Measurements from ENCODE around the gene PCDHGA7. TPM values are rescaled to one million over a fixed set of nuclear protein-coding genes. Genes with fewer than 3 reads are reported as not detected.

Gene PCDHGA7
- total and polyA plus RNA-seq, 2 donors (not counting 1 experiment from before 2014, with no cell fraction given) = 0.49 to 1.8 TPM

DNA sequence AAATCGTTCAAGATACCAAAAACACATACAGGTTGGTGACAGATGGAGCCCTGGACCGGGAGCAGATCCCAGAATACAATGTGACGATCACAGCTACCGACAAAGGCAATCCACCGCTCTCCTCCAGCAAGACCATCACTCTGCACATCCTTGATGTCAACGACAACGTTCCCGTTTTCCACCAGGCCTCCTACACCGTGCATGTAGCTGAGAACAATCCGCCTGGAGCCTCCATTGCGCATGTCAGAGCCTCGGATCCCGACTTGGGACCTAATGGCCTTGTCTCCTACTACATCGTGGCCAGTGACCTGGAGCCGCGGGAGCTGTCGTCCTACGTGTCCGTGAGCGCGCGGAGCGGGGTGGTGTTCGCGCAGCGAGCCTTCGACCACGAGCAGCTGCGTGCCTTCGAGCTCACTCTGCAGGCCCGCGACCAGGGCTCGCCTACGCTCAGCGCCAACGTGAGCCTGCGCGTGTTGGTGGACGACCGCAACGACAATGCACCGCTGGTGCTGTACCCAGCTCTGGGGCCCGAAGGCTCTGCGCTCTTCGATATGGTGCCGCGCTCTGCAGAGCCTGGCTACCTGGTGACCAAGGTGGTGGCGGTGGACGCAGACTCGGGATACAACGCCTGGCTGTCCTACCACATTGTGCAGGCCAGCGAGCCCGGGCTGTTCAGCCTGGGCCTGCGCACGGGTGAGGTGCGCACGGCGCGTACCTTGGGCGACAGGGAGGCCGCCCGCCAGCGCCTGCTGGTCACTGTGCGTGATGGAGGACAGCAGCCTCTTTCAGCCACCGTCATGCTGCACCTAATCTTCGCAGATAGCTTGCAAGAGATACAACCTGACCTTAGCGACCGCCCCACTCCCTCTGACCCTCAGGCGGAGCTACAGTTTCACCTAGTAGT is 10.7 kb upstream of the PCDHGA7 start:
- Histone ChIP-seq H3K4me3 (ENCODE audit: control extremely low read depth in 1 of 5, extremely low read depth in 1 of 5, insufficient read depth in 1 of 5, low read depth in 2 of 5, low read length in 4 of 5) (no peak overlapping the region), H3K9ac (ENCODE audit: low read length) (no peak overlapping the region), H3K27ac (ENCODE audit: low read length in 2 of 2) (no peak overlapping the region), H3K79me2 (ENCODE audit: control insufficient read depth, insufficient read depth, low read length) (no peaks in the 10 kb centered on the region), H3K9me3 (ENCODE audit: control extremely low read depth in 1 of 3, control insufficient read depth in 2 of 3, insufficient read depth in 1 of 3, low read length in 2 of 3) (peaks cover 1 to 64% (median 47%) of the 10 kb centered on the region in 3 donors), H3K27me3 (replicated peaks in 1 of 4; ENCODE audit: control extremely low read depth in 1 of 4, control insufficient read depth in 3 of 4, insufficient read depth in 4 of 4, low read length in 3 of 4) (peaks cover 0 to 57% (median 34%) of the 10 kb centered on the region in 4 experiments), H3K36me3 (replicated peaks in 1 of 2; ENCODE audit: control extremely low read depth in 1 of 2, control insufficient read depth in 1 of 2, extremely low read depth in 1 of 2, insufficient read depth in 2 of 2, low read length in 1 of 2) (no peaks in the 10 kb centered on the region), H2AFZ (ENCODE audit: insufficient read depth, low read depth, low read length, poor library complexity, severe bottlenecking) (no peak overlapping the region), H4K20me1 (ENCODE audit: control insufficient read depth, insufficient read depth, low read length, poor library complexity, severe bottlenecking) (no peaks in the 10 kb centered on the region), H3K4me2 (replicated peaks; ENCODE audit: low read depth, low read length, poor library complexity, severe bottlenecking) (no peak overlapping the region), H3K4me1 (ENCODE audit: control insufficient read depth in 2 of 2, insufficient read depth in 2 of 2, low read length in 2 of 2) (peaks cover 0 to 5% of the 10 kb centered on the region in 2 donors)
- 54% methylated on average over 68 of the region's 69 CpGs for WGBS (ENCODE audit: insufficient coverage)
- TF ChIP-seq EZH2 (IDR thresholded peaks at IDR 0.05; ENCODE audit: borderline replicate concordance, insufficient read depth, low read depth, low read length, poor library complexity, severe bottlenecking) = no peak
- TF ChIP-seq, protein P1, sequence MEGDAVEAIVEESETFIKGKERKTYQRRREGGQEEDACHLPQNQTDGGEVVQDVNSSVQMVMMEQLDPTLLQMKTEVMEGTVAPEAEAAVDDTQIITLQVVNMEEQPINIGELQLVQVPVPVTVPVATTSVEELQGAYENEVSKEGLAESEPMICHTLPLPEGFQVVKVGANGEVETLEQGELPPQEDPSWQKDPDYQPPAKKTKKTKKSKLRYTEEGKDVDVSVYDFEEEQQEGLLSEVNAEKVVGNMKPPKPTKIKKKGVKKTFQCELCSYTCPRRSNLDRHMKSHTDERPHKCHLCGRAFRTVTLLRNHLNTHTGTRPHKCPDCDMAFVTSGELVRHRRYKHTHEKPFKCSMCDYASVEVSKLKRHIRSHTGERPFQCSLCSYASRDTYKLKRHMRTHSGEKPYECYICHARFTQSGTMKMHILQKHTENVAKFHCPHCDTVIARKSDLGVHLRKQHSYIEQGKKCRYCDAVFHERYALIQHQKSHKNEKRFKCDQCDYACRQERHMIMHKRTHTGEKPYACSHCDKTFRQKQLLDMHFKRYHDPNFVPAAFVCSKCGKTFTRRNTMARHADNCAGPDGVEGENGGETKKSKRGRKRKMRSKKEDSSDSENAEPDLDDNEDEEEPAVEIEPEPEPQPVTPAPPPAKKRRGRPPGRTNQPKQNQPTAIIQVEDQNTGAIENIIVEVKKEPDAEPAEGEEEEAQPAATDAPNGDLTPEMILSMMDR (IDR thresholded peaks at IDR 0.05) = no peak
- DNase-seq (no peak), ATAC-seq (ENCODE audit: low read depth) (no peak)
- CTCF ChIA-PET = interaction anchor here (0.7 to 3.0 kb wide), 4 partner anchors 108 to 186 kb away, joined by 3 to 17 read pairs (median 3); no protein-coding TSS in a partner anchor
- Mint-ChIP-seq H3K27ac (no peak overlapping the region), H3K9me3 (ENCODE audit: insufficient read depth) (peaks cover 12% of the 10 kb centered on the region), H3K4me1 (peaks cover 8% of the 10 kb centered on the region), H3K4me3 (no peak overlapping the region), H3K27me3 (peaks cover 55% of the 10 kb centered on the region)
- intact Hi-C loops (cut with micrococcal nuclease) = no loop called here
- POLR2A ChIA-PET = no interaction called here

Data from B cell (primary cell).